Lower leg skin (tissue), 4 donors: ENCODE measurements around the gene TASOR. TPM values are rescaled to one million over a fixed set of nuclear protein-coding genes. Genes with fewer than 3 reads are reported as not detected.
"Not testable (repeated sequence)": the region's sequence is repeated elsewhere in the genome, so short reads cannot be mapped to it uniquely, and the experiment has no call there.

Experiments used
- DNase-seq, 2 donors: peaks; one replicate each; pipeline ENCODE4 v3.0.0-alpha.2; 2019; ENCODE audit warnings: low spot score in 2 of 2
- H3K4me3 ChIP-seq: fragments of 200-600 bp; sonication (generic); 2 replicates; pipeline ENCODE4 v1.5.1; 2017; ENCODE audit warnings: mild to moderate bottlenecking, low read depth; ENCODE audit not compliant: poor library complexity, severe bottlenecking
- CTCF ChIP-seq, 3 donors: fragments of 450-650 bp; IDR thresholded peaks; one replicate each; pipeline ENCODE4 v1.5.1; 2016; ENCODE audit warnings: antibody characterized with exemption in 3 of 3, mild to moderate bottlenecking in 3 of 3, moderate library complexity in 2 of 3
- POLR2A ChIP-seq, 2 donors: fragments of 450-650 bp; IDR thresholded peaks; one replicate each; pipeline ENCODE4 v1.6.1; 2016 to 2017; ENCODE audit warnings: antibody characterized with exemption in 2 of 2, mild to moderate bottlenecking in 1 of 2, moderate library complexity in 1 of 2
- WGBS, 2 donors: methylation state at CpG; one replicate each; pipeline ENCODE4 v1.1.5; 2018; 5-methylcytosine and 5-hydroxymethylcytosine counted together
- intact Hi-C: fragments of 100-400 bp; cut with DNase I; formaldehyde crosslinking; loops from one replicate; pipeline ENCODE4 v1.15.0; 2023; ENCODE audit warnings: low total_unique reads
- total RNA-seq, 4 donors: library from RNA; depleted of rRNA; stranded (reverse); fragments of >200 nt; gene quantifications; one replicate each; pipeline ENCODE4 v1.1.0, GENCODE V29; 2016

Gene TASOR
- total RNA-seq = 10 to 100 TPM; 53.7 to 70.1 (median 64.8) TPM

GRCh38 chr3:56683122-56683817 is at the start of gene TASOR:
TASOR (minus strand) TSS chr3:56683265; CDS start chr3:56683006, 259 bp downstream.
- TF ChIP-seq CTCF (IDR thresholded peaks at IDR 0.05) (no peak), POLR2A (IDR thresholded peaks at IDR 0.05) (peak in 1 of 2 donors; percentile 83)
- WGBS, 2 donors = 32 to 49% methylated on average over 22 to 35 of the region's 68 CpGs
- peak; percentile 71 to 96 for DNase-seq
- H3K4me3 ChIP-seq = peak within 1 kb of the TSS; percentile 65
- intact Hi-C loops = no loop called here

- WGBS, 2 donors = 94% methylated on average over 8 of the region's 8 CpGs
- H3K4me3 ChIP-seq = no peak overlapping the region
- no peak for DNase-seq
- intact Hi-C loops = no loop called here
- TF ChIP-seq POLR2A (IDR thresholded peaks at IDR 0.05) = no peak
- no peak for TF ChIP-seq CTCF (IDR thresholded peaks at IDR 0.05)
Observed at GRCh38 chr3:56732109-56732508, 49.0 kb upstream of the TASOR start.

GRCh38 chr3:56725175-56725574 is 42.1 kb upstream of the TASOR start:
- DNase-seq = no peak
- intact Hi-C loops = no loop called here

GRCh38 chr3:56724676-56725075 is 41.6 kb upstream of the TASOR start:
- 93 to 96% methylated on average over 3 of the region's 3 CpGs for WGBS, 2 donors
- intact Hi-C loops = no loop called here
- TF ChIP-seq CTCF (IDR thresholded peaks at IDR 0.05) (no peak), POLR2A (IDR thresholded peaks at IDR 0.05) (no peak)
- no peak for DNase-seq
- H3K4me3 ChIP-seq = no peak overlapping the region

More at GRCh38 chr3:56725175-56725574, 42.1 kb upstream of the TASOR start:
- TF ChIP-seq CTCF (IDR thresholded peaks at IDR 0.05) = no peak
- no peak for TF ChIP-seq POLR2A (IDR thresholded peaks at IDR 0.05)
- WGBS, 2 donors = 82 to 86% methylated on average over 3 of the region's 3 CpGs
- no peak overlapping the region for H3K4me3 ChIP-seq

GRCh38 chr3:56720849-56721248 is 37.8 kb upstream of the TASOR start:
- DNase-seq = no peak

GRCh38 chr3:56718809-56719208 is 35.7 kb upstream of the TASOR start:
- 96% methylated on average over 4 to 20 of the region's 21 CpGs for WGBS, 2 donors
- intact Hi-C loops, H3K4me3 ChIP-seq, DNase-seq: not testable (repeated sequence)

More at GRCh38 chr3:56720849-56721248, 37.8 kb upstream of the TASOR start:
- no peak overlapping the region for H3K4me3 ChIP-seq
- intact Hi-C loops = no loop called here
- TF ChIP-seq POLR2A (IDR thresholded peaks at IDR 0.05) = no peak
- no peak for TF ChIP-seq CTCF (IDR thresholded peaks at IDR 0.05)
